H1 (cell line): Measurements from ENCODE around the gene RPL18. TPM values are rescaled to one million over a fixed set of nuclear protein-coding genes. Genes with fewer than 3 reads are reported as not detected.

Experiments
- CTCF ChIA-PET: fragments of 300-600 bp; sonication (Branson Sonifier 250); formaldehyde crosslinking; loops from one replicate; lab custom pipeline; 2021; ENCODE audit not compliant: partially characterized antibody; lab: Charles Lee
- POLR2A ChIA-PET: fragments of 300-600 bp; sonication (Branson Sonifier 250); formaldehyde crosslinking; loops from one replicate; lab custom pipeline; 2021; ENCODE audit warnings: inconsistent platforms; ENCODE audit not compliant: partially characterized antibody; lab: Charles Lee
- DNase-seq, 2 experiments: peaks; one replicate each; pipeline versions ENCODE4 v3.0.0 to v3.0.0-alpha.2; 2010 to 2022; ENCODE audit warnings: low spot score in 2 of 2, low read depth in 1 of 2, mixed read lengths in 1 of 2
- FAIRE-seq: peaks from 2 replicates; lab custom pipeline; 2011; peaks lifted over from hg19 to GRCh38; lab: Jason Lieb, UNC
- H2AFZ ChIP-seq: 2 replicates; pipeline ENCODE4 v1.8.1; 2012; ENCODE audit warnings: low read length, inconsistent platforms
- H2AK5ac ChIP-seq: 2 replicates; pipeline ENCODE4 v1.6.1; 2013; ENCODE audit warnings: low read depth, low read length
- H2BK120ac ChIP-seq: replicated peaks from 2 replicates; pipeline ENCODE3; 2013; ENCODE audit warnings: low read depth, low read length, inconsistent platforms
- H2BK12ac ChIP-seq: 2 replicates; pipeline ENCODE4 v1.6.1; 2013; ENCODE audit warnings: low read depth, low read length
- H2BK15ac ChIP-seq: 2 replicates; pipeline ENCODE4 v1.6.1; 2013; ENCODE audit warnings: low read length
- H2BK20ac ChIP-seq: 2 replicates; pipeline ENCODE4 v1.6.1; 2013; ENCODE audit warnings: low read length
- H2BK5ac ChIP-seq: 2 replicates; pipeline ENCODE4 v1.6.1; 2013; ENCODE audit warnings: low read depth, low read length
- H3K14ac ChIP-seq: 2 replicates; pipeline ENCODE4 v1.6.1; 2013; ENCODE audit warnings: inconsistent platforms; ENCODE audit not compliant: insufficient read length
- H3K18ac ChIP-seq: 2 replicates; pipeline ENCODE4 v1.6.1; 2013; ENCODE audit warnings: low read length; ENCODE audit errors: extremely low read depth
- H3K23ac ChIP-seq: 2 replicates; pipeline ENCODE4 v1.6.1; 2013; ENCODE audit warnings: inconsistent platforms; ENCODE audit not compliant: insufficient read length
- H3K23me2 ChIP-seq: 2 replicates; pipeline ENCODE4 v1.6.1; 2013; ENCODE audit warnings: low read depth, low read length
- H3K27ac ChIP-seq: 2 replicates; pipeline ENCODE4 v1.6.1; 2011; ENCODE audit warnings: low read depth, low read length, inconsistent platforms
- H3K27me3 ChIP-seq, 4 experiments: replicated peaks in 1 of 4; 1 replicate in 1 of 4; 2 replicates in 3 of 4; pipeline versions ENCODE4 v1.6.1 to v1.8.1; 2011 to 2013; ENCODE audit warnings: low read length in 3 of 4, mild to moderate bottlenecking in 3 of 4, inconsistent platforms in 2 of 4, mixed read lengths in 2 of 4, moderate library complexity in 1 of 4; ENCODE audit not compliant: control insufficient read depth in 3 of 4, insufficient read depth in 3 of 4; ENCODE audit errors: extremely low read depth in 1 of 4
- H3K36me3 ChIP-seq, 4 experiments: 2 replicates each; pipeline versions ENCODE4 v1.6.1 to v1.8.1; 2011 to 2013; ENCODE audit warnings: mild to moderate bottlenecking in 4 of 4, low read length in 3 of 4, moderate library complexity in 2 of 4, control low read depth in 1 of 4, inconsistent platforms in 1 of 4; ENCODE audit not compliant: insufficient read depth in 4 of 4, control insufficient read depth in 2 of 4
- H3K4ac ChIP-seq: replicated peaks from 2 replicates; pipeline ENCODE3; 2013; ENCODE audit warnings: low read length, low read depth, mixed read lengths, inconsistent platforms; ENCODE audit not compliant: insufficient read length
- H3K4me1 ChIP-seq, 4 experiments: replicated peaks in 1 of 4; 1 replicate in 1 of 4; 2 replicates in 3 of 4; pipeline versions ENCODE4 v1.6.1 to v1.8.1; 2011 to 2013; ENCODE audit warnings: low read length in 3 of 4, inconsistent platforms in 2 of 4, mixed read lengths in 1 of 4; ENCODE audit not compliant: insufficient read depth in 4 of 4, control insufficient read depth in 3 of 4
- H3K4me2 ChIP-seq, 2 experiments: 2 replicates each; pipeline versions ENCODE4 v1.6.1 to v1.8.1; 2011 to 2013; ENCODE audit warnings: low read depth in 2 of 2, low read length in 2 of 2, control low read depth in 1 of 2, inconsistent platforms in 1 of 2, mild to moderate bottlenecking in 1 of 2; ENCODE audit not compliant: insufficient read depth in 1 of 2
- H3K4me3 ChIP-seq, 4 experiments: fragments of 200-600, 300-600 bp in 1 of 4; sonication (generic), shearing (Covaris generic), sonication (Bioruptor Twin) in 1 of 4; 2 replicates each; pipeline versions ENCODE4 v1.5.1 to v1.8.1; 2011 to 2016; ENCODE audit warnings: low read length in 4 of 4, low read depth in 3 of 4, control low read depth in 2 of 4, inconsistent platforms in 2 of 4, mild to moderate bottlenecking in 2 of 4, mixed read lengths in 1 of 4, moderate library complexity in 1 of 4; ENCODE audit not compliant: insufficient read depth in 2 of 4; ENCODE audit errors: extremely low read depth in 1 of 4
- H3K56ac ChIP-seq: replicated peaks from 2 replicates; pipeline ENCODE3; 2013; ENCODE audit warnings: low read depth, mild to moderate bottlenecking, mixed read lengths, low read length, inconsistent platforms; ENCODE audit not compliant: insufficient read length
- H3K79me1 ChIP-seq: 2 replicates; pipeline ENCODE4 v1.6.1; 2013; ENCODE audit warnings: low read depth, low read length, control low read depth
- H3K79me2 ChIP-seq, 2 experiments: 2 replicates each; pipeline versions ENCODE4 v1.6.1 to v1.8.1; 2012 to 2013; ENCODE audit warnings: low read length in 2 of 2, mild to moderate bottlenecking in 2 of 2, inconsistent platforms in 1 of 2; ENCODE audit not compliant: insufficient read depth in 2 of 2, control insufficient read depth in 1 of 2
- H3K9ac ChIP-seq, 4 experiments: replicated peaks in 1 of 4; 1 replicate in 1 of 4; 2 replicates in 3 of 4; pipeline versions ENCODE4 v1.6.1 to v1.8.1; 2011 to 2013; ENCODE audit warnings: low read depth in 3 of 4, low read length in 3 of 4, control low read depth in 2 of 4, mild to moderate bottlenecking in 2 of 4, moderate library complexity in 2 of 4, inconsistent platforms in 1 of 4; ENCODE audit errors: extremely low read depth in 1 of 4
- H3K9me3 ChIP-seq, 2 experiments: 2 replicates each; pipeline versions ENCODE4 v1.6.1 to v1.8.1; 2012 to 2013; ENCODE audit warnings: mild to moderate bottlenecking in 2 of 2, moderate library complexity in 2 of 2, control low read depth in 1 of 2, inconsistent platforms in 1 of 2, low read depth in 1 of 2, low read length in 1 of 2, mixed read lengths in 1 of 2; ENCODE audit not compliant: insufficient read depth in 2 of 2
- H4K20me1 ChIP-seq, 2 experiments: replicated peaks in 1 of 2; 2 replicates each; pipeline versions ENCODE3 to v1.8.1; 2011 to 2013; ENCODE audit warnings: inconsistent platforms in 2 of 2, low read length in 2 of 2, mild to moderate bottlenecking in 1 of 2; ENCODE audit not compliant: insufficient read depth in 2 of 2, control insufficient read depth in 1 of 2
- H4K5ac ChIP-seq: 2 replicates; pipeline ENCODE4 v1.6.1; 2013; ENCODE audit warnings: low read length, low read depth, mixed read lengths, inconsistent platforms; ENCODE audit not compliant: insufficient read length
- H4K8ac ChIP-seq: 2 replicates; pipeline ENCODE4 v1.8.0; 2013; ENCODE audit warnings: mild to moderate bottlenecking, moderate library complexity, low read length, inconsistent platforms; ENCODE audit not compliant: insufficient read depth; ENCODE audit errors: extremely low read depth
- H4K91ac ChIP-seq: replicated peaks from 2 replicates; pipeline ENCODE3; 2013; ENCODE audit warnings: low read length, mixed read lengths, inconsistent platforms; ENCODE audit not compliant: insufficient read length
- BRCA1 ChIP-seq: IDR thresholded peaks from 2 replicates; pipeline ENCODE4 v1.6.1; 2012; ENCODE audit warnings: low read depth, low read length, improper control_type of control experiment
- CBX8 ChIP-seq: fragments of 300-800, 300-1000 bp; sonication (generic); IDR thresholded peaks from 2 replicates; pipeline ENCODE4 v1.7.1; 2016; ENCODE audit warnings: low read depth, low read length, borderline replicate concordance
- CREB1 ChIP-seq: IDR thresholded peaks from 2 replicates; pipeline ENCODE4 v1.6.1; 2012; ENCODE audit warnings: inconsistent platforms
- EZH2 ChIP-seq: fragments of 200-600 bp; sonication (generic); IDR thresholded peaks from 2 replicates; pipeline ENCODE4 v1.7.1; 2012; ENCODE audit warnings: low read depth, mild to moderate bottlenecking, moderate library complexity, low read length, inconsistent platforms; ENCODE audit not compliant: severe bottlenecking
- GABPA ChIP-seq: IDR thresholded peaks from 2 replicates; pipeline ENCODE4 v1.6.1; 2011; ENCODE audit warnings: mild to moderate bottlenecking, low read length, moderate library complexity, borderline replicate concordance; ENCODE audit not compliant: insufficient read depth
- POLR2A ChIP-seq, 2 experiments: IDR thresholded peaks; 1 replicate in 1 of 2; 2 replicates in 1 of 2; pipeline ENCODE4 v1.6.1; 2011; ENCODE audit warnings: low read depth in 2 of 2, low read length in 2 of 2, mild to moderate bottlenecking in 2 of 2; ENCODE audit errors: control extremely low read depth in 1 of 2
- POU5F1 ChIP-seq: IDR thresholded peaks from 2 replicates; pipeline ENCODE4 v1.6.1; 2011; ENCODE audit warnings: low read depth, mild to moderate bottlenecking, low read length, moderate library complexity
- SIRT6 ChIP-seq: IDR thresholded peaks from one replicate; pipeline ENCODE4 v1.7.1; 2012; ENCODE audit warnings: low read length, inconsistent platforms
- SRF ChIP-seq: IDR thresholded peaks from 2 replicates; pipeline ENCODE4 v1.6.1; 2011; ENCODE audit warnings: mild to moderate bottlenecking, low read depth, low read length, moderate library complexity
- TAF7 ChIP-seq: optimal IDR thresholded peaks from 2 replicates; pipeline ENCODE3; 2011; ENCODE audit warnings: low read depth, mild to moderate bottlenecking, inconsistent platforms, low read length, moderate library complexity, borderline replicate concordance
- TEAD4 ChIP-seq: IDR thresholded peaks from 2 replicates; pipeline ENCODE4 v1.6.1; 2012; ENCODE audit warnings: low read depth, low read length, inconsistent platforms, mixed read lengths
- YY1 ChIP-seq: IDR thresholded peaks from 2 replicates; pipeline ENCODE4 v1.6.1; 2011; ENCODE audit warnings: low read depth, mild to moderate bottlenecking, low read length
- WGBS, 2 experiments: shearing (Covaris generic) in 1 of 2; methylation state at CpG; one replicate each; pipeline versions ENCODE4 v1.1.6 to v1.1.7; 2013 to 2015; ENCODE audit warnings: low lambda C conversion rate in 2 of 2, mixed read lengths in 2 of 2, inconsistent platforms in 1 of 2, low coverage in 1 of 2, missing lambda C conversion rate in 1 of 2; ENCODE audit not compliant: insufficient replicate concordance in 2 of 2, insufficient coverage in 1 of 2, insufficient read length in 1 of 2; ENCODE audit errors: extremely low coverage in 1 of 2, missing lambda C conversion rate in 1 of 2; 5-methylcytosine and 5-hydroxymethylcytosine counted together
- polyA plus RNA-seq, 7 experiments: library from polyadenylated mRNA; depleted of rRNA in 3 of 7; stranded (reverse) in 5 of 7; unstranded in 2 of 7; fragments of >200 nt in 5 of 7; fragments of 200-250 nt in 2 of 7; gene quantifications; 1 replicate in 5 of 7; 2 replicates in 1 of 7; 4 replicates in 1 of 7; pipeline versions ENCODE4 v1.2.1 to v1.2.3, GENCODE V29; 2011 to 2013; ENCODE audit warnings: missing spikeins in 2 of 7, mixed read lengths in 2 of 7
- total RNA-seq: library from RNA; stranded (reverse); fragmentation: NEBNext Ultra II Directional; extraction: Animal tissue kit (Norgen Biotek cat#: 25700); gene quantifications from 2 replicates; pipeline ENCODE4 v1.2.1, GENCODE V29; 2021
- TF ChIP-seq, protein P1 (sequence below): IDR thresholded peaks from 2 replicates; pipeline ENCODE4 v1.6.1; 2011; ENCODE audit warnings: low read depth, mild to moderate bottlenecking, low read length; ENCODE audit not compliant: insufficient read depth

RPL18 gene
- total and polyA plus RNA-seq, 2 of the 8 experiments (the other 6 are each of a cell fraction or from before 2014, with no cell fraction given) = 1,669 to 2,789 TPM

DNA sequence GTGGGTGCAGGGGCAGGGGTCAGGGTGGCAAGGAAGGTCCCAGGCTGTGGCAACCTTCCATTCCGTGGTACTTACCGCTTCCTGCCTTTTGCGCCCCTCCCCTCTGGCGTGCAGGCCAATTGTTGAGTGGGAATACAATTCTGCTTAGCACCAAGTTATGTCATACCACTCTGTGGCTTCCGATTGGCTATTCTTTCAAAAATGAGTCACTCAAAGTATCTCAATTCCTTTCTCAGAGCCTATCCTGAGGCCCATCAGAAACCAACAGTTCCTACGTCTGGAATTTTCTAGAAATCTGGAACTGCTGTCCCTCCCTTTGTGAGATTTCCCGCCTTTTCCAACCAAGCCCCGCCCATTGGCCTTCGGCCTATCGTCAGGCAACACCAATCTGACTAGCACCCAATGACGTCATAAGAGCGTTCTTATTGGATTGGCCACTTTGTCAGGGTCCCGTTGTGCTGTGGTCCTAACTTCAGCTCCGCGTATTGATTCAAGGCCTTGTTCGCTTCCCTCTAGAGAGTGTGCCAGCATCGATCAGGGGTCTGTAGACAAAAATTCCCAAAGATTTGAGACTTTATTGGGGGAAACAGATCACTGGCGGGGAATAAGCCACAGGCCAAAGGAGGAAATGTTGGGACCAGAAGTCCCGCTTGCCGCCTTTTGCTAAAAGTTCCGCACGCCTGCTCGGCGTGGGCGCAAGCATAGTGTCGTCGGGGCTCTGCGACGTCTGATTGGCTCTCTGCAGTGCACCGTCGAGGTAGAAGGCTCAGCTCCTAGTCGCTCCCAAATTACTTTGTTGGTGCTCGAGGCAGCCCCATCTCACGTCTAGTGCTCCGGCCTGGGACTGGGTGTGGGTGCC is 42.1 kb upstream of the RPL18 start:
- H3K4ac ChIP-seq = no peak overlapping the region
- no peak overlapping the region for H2AFZ ChIP-seq
- H3K18ac ChIP-seq = no peak overlapping the region
- no peaks in the 10 kb centered on the region for H3K79me2 ChIP-seq
- no peaks in the 10 kb centered on the region; a peak in 2 of 4 replicates for H3K9me3 ChIP-seq
- H2BK12ac ChIP-seq = peak overlapping the region; percentile 28
- H2BK5ac ChIP-seq = no peak overlapping the region
- 88% methylated on average over 34 of the region's 35 CpGs; no CpG with 5 or more reads in 1 of the 2 experiments for WGBS, 2 experiments
- no peaks in the 10 kb centered on the region for H3K23me2 ChIP-seq
- no peak overlapping the region for H2AK5ac ChIP-seq
- no peak overlapping the region for H3K4me3 ChIP-seq
- H4K91ac ChIP-seq = no peak overlapping the region
- no peak overlapping the region for H3K56ac ChIP-seq
- peak; percentile 99 for FAIRE-seq
- no peak overlapping the region for H3K27ac ChIP-seq
- no peak overlapping the region for H3K4me2 ChIP-seq
- POLR2A ChIA-PET = no interaction called here
- H4K8ac ChIP-seq = no peak overlapping the region
- no peaks in the 10 kb centered on the region; a peak in 1 of 7 replicates for H3K27me3 ChIP-seq
- peaks cover 0 to 3% (median 0%) of the 10 kb centered on the region in 4 experiments; a peak in 1 of 7 replicates for H3K4me1 ChIP-seq
- no peaks in the 10 kb centered on the region for H4K20me1 ChIP-seq
- CTCF ChIA-PET = interaction anchor here (1.5 kb wide), 1 partner anchor 15 kb away, joined by 4 read pairs; the partner anchor contains the start of gene CA11
- no peak overlapping the region for H3K23ac ChIP-seq
- no peaks in the 10 kb centered on the region for H3K36me3 ChIP-seq
- DNase-seq = peak in 1 of 2 experiments; percentile 84
- H2BK120ac ChIP-seq = no peak overlapping the region
- no peak overlapping the region for H2BK20ac ChIP-seq
- no peaks in the 10 kb centered on the region for H3K79me1 ChIP-seq
- no peak overlapping the region for H4K5ac ChIP-seq
- H3K9ac ChIP-seq = no peak overlapping the region
- no peak overlapping the region for H3K14ac ChIP-seq
- H2BK15ac ChIP-seq = 0 out of 2 replicates have a peak overlapping the region, but pooled peaks have one; percentile 29
- TF ChIP-seq CREB1 (peak; percentile 89), SIRT6 (no peak), YY1 (no peak), POU5F1 (no peak), BRCA1 (no peak), EZH2 (no peak), POLR2A (IDR thresholded peaks at IDR 0.05; ENCODE audit: control extremely low read depth in 1 of 2, low read depth in 2 of 2, low read length in 2 of 2) (no peak), TEAD4 (no peak), TAF7 (no peak), GABPA (no peak), SRF (no peak), CBX8 (no peak)
- TF ChIP-seq, protein P1, sequence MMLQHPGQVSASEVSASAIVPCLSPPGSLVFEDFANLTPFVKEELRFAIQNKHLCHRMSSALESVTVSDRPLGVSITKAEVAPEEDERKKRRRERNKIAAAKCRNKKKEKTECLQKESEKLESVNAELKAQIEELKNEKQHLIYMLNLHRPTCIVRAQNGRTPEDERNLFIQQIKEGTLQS = no peak
